HepG2 (cell line): Measurements from ENCODE around the gene FGD5. TPM values are rescaled to one million over a fixed set of nuclear protein-coding genes. Genes with fewer than 3 reads are reported as not detected.

Experiments
- ATAC-seq: fragments of 200-7000 bp; cut with Tn5 transposase; 3 replicates; pipeline ENCODE4 v1.9.1; 2020; ENCODE audit warnings: mild to moderate bottlenecking, moderate library complexity
- BruUV-seq: library from RNA; stranded (reverse); fragments of 400-500 nt; replicated peaks from 2 replicates; lab custom pipeline; 2021; lab: Mats Ljungman, UMichigan
- CTCF ChIA-PET: fragments of 300-600 bp; formaldehyde crosslinking; extraction: SDS; loops from one replicate; lab custom pipeline; 2021; ENCODE audit warnings: low total read pairs, inconsistent platforms, low intra/inter-chr PET ratio; lab: Yijun Ruan, JAX
- POLR2A ChIA-PET: fragments of 350-600 bp; sonication (Branson Sonifier 250); formaldehyde crosslinking; loops from one replicate; lab custom pipeline; 2020; ENCODE audit warnings: antibody characterized with exemption, inconsistent platforms; lab: Yijun Ruan, JAX
- DNase-seq: peaks from one replicate; pipeline ENCODE4 v3.0.0-alpha.2; 2015; ENCODE audit warnings: low spot score
- FAIRE-seq: peaks from 3 replicates; lab custom pipeline; 2011; peaks lifted over from hg19 to GRCh38; lab: Jason Lieb, UNC
- H2AFZ ChIP-seq: one replicate; pipeline ENCODE4 v1.6.1; 2011; ENCODE audit warnings: low read length, inconsistent platforms
- H3K27ac ChIP-seq: fragments of 300-600 bp; 3 replicates; pipeline ENCODE4 v1.8.0; 2011; ENCODE audit warnings: mixed run types, mild to moderate bottlenecking, mixed read lengths, low read length, inconsistent platforms; ENCODE audit not compliant: insufficient read depth; ENCODE audit errors: extremely low read length
- H3K27me3 ChIP-seq, 2 experiments: fragments of 200-600 bp in 1 of 2; 2 replicates in 1 of 2; 3 replicates in 1 of 2; pipeline versions ENCODE4 v1.6.0 to v1.8.0; 2011; ENCODE audit warnings: low read length in 2 of 2, mild to moderate bottlenecking in 2 of 2, moderate library complexity in 2 of 2, inconsistent platforms in 1 of 2; ENCODE audit not compliant: insufficient read depth in 2 of 2, control insufficient read depth in 1 of 2
- H3K36me3 ChIP-seq, 2 experiments: fragments of 200-600 bp in 1 of 2; replicated peaks in 1 of 2; 2 replicates in 1 of 2; 3 replicates in 1 of 2; pipeline versions ENCODE4 v1.5.1 to v1.8.0; 2011; ENCODE audit warnings: low read length in 2 of 2, inconsistent platforms in 1 of 2; ENCODE audit not compliant: insufficient read depth in 2 of 2, control insufficient read depth in 1 of 2
- H3K4me1 ChIP-seq: 2 replicates; pipeline ENCODE4 v1.5.1; 2012; ENCODE audit warnings: low read length, inconsistent platforms; ENCODE audit not compliant: insufficient read depth
- H3K4me2 ChIP-seq: 2 replicates; pipeline ENCODE4 v1.6.0; 2011; ENCODE audit warnings: low read depth, low read length, inconsistent platforms
- H3K4me3 ChIP-seq, 3 experiments: fragments of 200-600 bp in 1 of 3; sonication (generic), shearing (Covaris generic) in 1 of 3; replicated peaks in 1 of 3; 2 replicates each; pipeline ENCODE4 v1.5.1; 2011 to 2016; ENCODE audit warnings: low read length in 3 of 3, inconsistent platforms in 2 of 3, low read depth in 2 of 3, mild to moderate bottlenecking in 2 of 3, control low read depth in 1 of 3, mixed read lengths in 1 of 3; ENCODE audit not compliant: insufficient read depth in 1 of 3
- H3K79me2 ChIP-seq: one replicate; pipeline ENCODE4 v1.6.1; 2011; ENCODE audit warnings: low read length, inconsistent platforms; ENCODE audit not compliant: insufficient read depth
- H3K9ac ChIP-seq: 2 replicates; pipeline ENCODE4 v1.6.0; 2011; ENCODE audit warnings: mild to moderate bottlenecking, low read depth, low read length, inconsistent platforms; ENCODE audit not compliant: insufficient read depth
- H3K9me3 ChIP-seq: 2 replicates; pipeline ENCODE4 v1.5.1; 2012; ENCODE audit warnings: mild to moderate bottlenecking, low read length
- H4K20me1 ChIP-seq: 2 replicates; pipeline ENCODE4 v1.6.0; 2011; ENCODE audit warnings: inconsistent platforms, mild to moderate bottlenecking, low read length, moderate library complexity; ENCODE audit not compliant: insufficient read depth
- ETV6 ChIP-seq: sonication (generic); formaldehyde crosslinking; conservative IDR thresholded peaks from 2 replicates; pipeline ENCODE4 v1.4.0; 2020; ENCODE audit warnings: missing genetic modification reagents
- HOXA9 ChIP-seq: sonication (generic); formaldehyde crosslinking; IDR thresholded peaks from 2 replicates; pipeline ENCODE4 v1.8.1; 2022; ENCODE audit warnings: missing genetic modification reagents, mild to moderate bottlenecking, moderate library complexity, borderline replicate concordance
- KAT2B ChIP-seq: fragments of 150-350 bp; IDR thresholded peaks from 2 replicates; pipeline ENCODE4 v1.6.1; 2014; ENCODE audit warnings: low read depth, low read length, borderline replicate concordance
- NAIF1 ChIP-seq: sonication (generic); formaldehyde crosslinking; IDR thresholded peaks from 2 replicates; pipeline ENCODE4 v1.5.0; 2020; ENCODE audit warnings: mild to moderate bottlenecking, missing genetic modification reagents, borderline replicate concordance
- RNF219 ChIP-seq: sonication (generic); formaldehyde crosslinking; IDR thresholded peaks from 2 replicates; pipeline ENCODE4 v1.5.0; 2020; ENCODE audit warnings: mild to moderate bottlenecking, missing genetic modification reagents
- TAF1 ChIP-seq: sonication (generic); formaldehyde crosslinking; IDR thresholded peaks from 2 replicates; pipeline ENCODE4 v1.4.0; 2020; ENCODE audit warnings: missing genetic modification reagents
- THAP8 ChIP-seq: sonication (generic); formaldehyde crosslinking; IDR thresholded peaks from 2 replicates; pipeline ENCODE4 v1.5.1; 2020; ENCODE audit warnings: missing genetic modification reagents, mild to moderate bottlenecking, borderline replicate concordance
- ZBTB10 ChIP-seq: sonication (generic); formaldehyde crosslinking; IDR thresholded peaks from 2 replicates; pipeline ENCODE4 v1.4.0; 2020; ENCODE audit warnings: missing genetic modification reagents, borderline replicate concordance
- WGBS: methylation state at CpG from one replicate; pipeline ENCODE4 v1.1.6; 2017; ENCODE audit warnings: low lambda C conversion rate; 5-methylcytosine and 5-hydroxymethylcytosine counted together
- in situ Hi-C: cut with HindIII; loops from 2 replicates; pipeline ENCODE4 v1.10.0; 2017; ENCODE audit warnings: low pct_unique_long_range_greater_than_20kb; ENCODE audit not compliant: extremely low pct_ligation_motif_present
- intact Hi-C: fragments of 100-400 bp; cut with micrococcal nuclease; formaldehyde crosslinking; loops from one replicate; pipeline ENCODE4 v1.10.0; 2022; ENCODE audit not compliant: unreplicated experiment
- polyA plus RNA-seq, 8 experiments: library from polyadenylated mRNA; depleted of rRNA in 3 of 8; stranded (reverse) in 7 of 8; unstranded in 1 of 8; fragments of >200 nt; fragmentation: Illumina TruSeq in 4 of 8; extraction: Trizol in 4 of 8; gene quantifications; 2 replicates each; pipeline versions ENCODE4 v1.2.1 to v1.2.3, GENCODE V29; 2011 to 2016; ENCODE audit warnings: low read depth in 4 of 8, missing spikeins in 1 of 8, mixed read lengths in 1 of 8; ENCODE audit not compliant: insufficient read depth in 1 of 8
- total RNA-seq, 5 experiments: library from RNA; depleted of rRNA; stranded (reverse); fragments of >200 nt; fragmentation: Illumina TruSeq; extraction: Trizol; gene quantifications; 2 replicates each; pipeline ENCODE4 v1.2.3, GENCODE V29; 2016; ENCODE audit warnings: low read depth in 1 of 5
- TF ChIP-seq, protein P1 (sequence below): sonication (generic); formaldehyde crosslinking; conservative IDR thresholded peaks from 2 replicates; pipeline ENCODE4 v1.4.0; 2020; ENCODE audit warnings: missing genetic modification reagents

The FGD5 gene
- total and polyA plus RNA-seq, 2 of the 13 experiments (the other 11 are each of a cell fraction or from before 2014, with no cell fraction given), result 0.17 TPM; not detected in 1

- WGBS, result 33% methylated on average over 3 of the region's 7 CpGs
- H4K20me1 ChIP-seq, result no peaks in the 10 kb centered on the region
- H3K27me3 ChIP-seq, result peaks cover 0 to 23% of the 10 kb centered on the region in 2 experiments; a peak in 3 of 5 replicates
- peak overlapping the region; percentile 23 for H2AFZ ChIP-seq
- H3K9me3 ChIP-seq, result no peaks in the 10 kb centered on the region
- no peak for TF ChIP-seq HOXA9 (CRISPR knock-in tag)
- TF ChIP-seq ZBTB10 (CRISPR knock-in tag), result no peak
- TF ChIP-seq THAP8 (CRISPR knock-in tag), result no peak
- no peak for TF ChIP-seq NAIF1 (CRISPR knock-in tag)
- no peak for TF ChIP-seq RNF219
- no peak for TF ChIP-seq TAF1 (CRISPR knock-in tag)
- TF ChIP-seq KAT2B, result no peak
- TF ChIP-seq, protein P1, sequence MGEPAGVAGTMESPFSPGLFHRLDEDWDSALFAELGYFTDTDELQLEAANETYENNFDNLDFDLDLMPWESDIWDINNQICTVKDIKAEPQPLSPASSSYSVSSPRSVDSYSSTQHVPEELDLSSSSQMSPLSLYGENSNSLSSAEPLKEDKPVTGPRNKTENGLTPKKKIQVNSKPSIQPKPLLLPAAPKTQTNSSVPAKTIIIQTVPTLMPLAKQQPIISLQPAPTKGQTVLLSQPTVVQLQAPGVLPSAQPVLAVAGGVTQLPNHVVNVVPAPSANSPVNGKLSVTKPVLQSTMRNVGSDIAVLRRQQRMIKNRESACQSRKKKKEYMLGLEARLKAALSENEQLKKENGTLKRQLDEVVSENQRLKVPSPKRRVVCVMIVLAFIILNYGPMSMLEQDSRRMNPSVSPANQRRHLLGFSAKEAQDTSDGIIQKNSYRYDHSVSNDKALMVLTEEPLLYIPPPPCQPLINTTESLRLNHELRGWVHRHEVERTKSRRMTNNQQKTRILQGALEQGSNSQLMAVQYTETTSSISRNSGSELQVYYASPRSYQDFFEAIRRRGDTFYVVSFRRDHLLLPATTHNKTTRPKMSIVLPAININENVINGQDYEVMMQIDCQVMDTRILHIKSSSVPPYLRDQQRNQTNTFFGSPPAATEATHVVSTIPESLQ (CRISPR knock-in tag), result no peak
- no peak for TF ChIP-seq ETV6 (CRISPR knock-in tag)
- TF ChIP-seq, all 625 proteins: peak for 0
- H3K4me2 ChIP-seq, result peak overlapping the region; percentile 23; the same call in 1 of the 2 replicates
- H3K27ac ChIP-seq, result no peak overlapping the region
- no peaks in the 10 kb centered on the region for H3K79me2 ChIP-seq
- DNase-seq (no peak), ATAC-seq (no peak; the same call in 2 of the 3 replicates), FAIRE-seq (no peak)
- in situ Hi-C loops, result no loop called here
- CTCF ChIA-PET, result no interaction called here
- H3K4me1 ChIP-seq, result peaks cover 33% of the 10 kb centered on the region
- no peak overlapping the region for H3K9ac ChIP-seq
- intact Hi-C loops, result no loop called here
- POLR2A ChIA-PET, result no interaction called here
- no peak overlapping the region for H3K4me3 ChIP-seq
- no TSS peak for BruUV-seq
- no peaks in the 10 kb centered on the region for H3K36me3 ChIP-seq
Measured at GRCh38 chr3:14839236-14839635, 20.5 kb downstream of the FGD5 start.
